Subcutaneous abdominal adipose tissue (tissue), 5 donors: ENCODE data around the gene UBXN1.

Experiments
- H3K27ac ChIP-seq: one replicate; pipeline ENCODE4 v1.7.0; 2013; ENCODE audit warnings: low read depth, mild to moderate bottlenecking, inconsistent platforms, low read length, moderate library complexity
- H3K27me3 ChIP-seq, 5 donors: one replicate each; pipeline ENCODE4 v1.7.0; 2013; ENCODE audit warnings: low read length in 5 of 5, inconsistent platforms in 1 of 5; ENCODE audit not compliant: control insufficient read depth in 5 of 5, insufficient read depth in 4 of 5
- H3K36me3 ChIP-seq, 5 donors: one replicate each; pipeline ENCODE4 v1.7.0; 2013; ENCODE audit warnings: low read length in 5 of 5; ENCODE audit not compliant: control insufficient read depth in 5 of 5, insufficient read depth in 5 of 5
- H3K4me1 ChIP-seq, 5 donors: one replicate each; pipeline ENCODE4 v1.7.0; 2013; ENCODE audit warnings: low read length in 5 of 5, mild to moderate bottlenecking in 3 of 5, moderate library complexity in 1 of 5; ENCODE audit not compliant: control insufficient read depth in 5 of 5, insufficient read depth in 5 of 5
- H3K4me3 ChIP-seq, 5 donors: one replicate each; pipeline ENCODE4 v1.7.0; 2013; ENCODE audit warnings: low read length in 5 of 5, low read depth in 1 of 5
- H3K9ac ChIP-seq, 5 donors: one replicate each; pipeline ENCODE4 v1.7.0; 2013; ENCODE audit warnings: low read length in 5 of 5, mild to moderate bottlenecking in 4 of 5, moderate library complexity in 3 of 5
- H3K9me3 ChIP-seq, 5 donors: one replicate each; pipeline ENCODE4 v1.7.0; 2013; ENCODE audit warnings: low read length in 5 of 5; ENCODE audit not compliant: control insufficient read depth in 5 of 5
- donor health status: healthy.
- donor health status: healthy.
- donor health status: healthy.
- donor health status: healthy.
- donor health status: healthy.

The UBXN1 gene

GRCh38 chr11:62648185-62648966 lies 30.5 kb downstream of the UBXN1 start:
- Histone ChIP-seq H3K9ac (no peak overlapping the region), H3K27ac (no peak overlapping the region), H3K36me3 (peaks cover 0 to 36% (median 29%) of the 10 kb centered on the region in 5 donors), H3K9me3 (no peaks in the 10 kb centered on the region), H3K4me1 (peaks cover 7 to 44% (median 39%) of the 10 kb centered on the region in 5 donors), H3K4me3 (no peak overlapping the region), H3K27me3 (no peaks in the 10 kb centered on the region)

- Histone ChIP-seq H3K36me3 (peaks cover 0 to 41% (median 33%) of the 10 kb centered on the region in 5 donors), H3K4me1 (peaks cover 7 to 42% (median 34%) of the 10 kb centered on the region in 5 donors), H3K9ac (peak overlapping the region in 1 of 5 donors; percentile 2), H3K27ac (no peak overlapping the region), H3K27me3 (no peaks in the 10 kb centered on the region), H3K9me3 (no peaks in the 10 kb centered on the region), H3K4me3 (no peak overlapping the region)
Observed at GRCh38 chr11:62647609-62648005, 31.3 kb downstream of the UBXN1 start.

- H3K4me3 ChIP-seq: peak overlapping the region in 3 of 5 donors; percentile 28 to 95 (median 53)
- H3K4me1 ChIP-seq: peaks cover 4 to 36% (median 29%) of the 10 kb centered on the region in 5 donors
- H3K36me3 ChIP-seq: peaks cover 0 to 43% (median 34%) of the 10 kb centered on the region in 5 donors
- H3K27ac ChIP-seq: peak overlapping the region; percentile 96
- no peaks in the 10 kb centered on the region for H3K9me3 ChIP-seq
- peak overlapping the region in 3 of 5 donors; percentile 37 to 64 (median 48) for H3K9ac ChIP-seq
- H3K27me3 ChIP-seq: no peaks in the 10 kb centered on the region
Observed at GRCh38 chr11:62646825-62647608, 31.9 kb downstream of the UBXN1 start.

GRCh38 chr11:62645946-62646824 lies 32.7 kb downstream of the UBXN1 start, which contains the start of gene GANAB:
TSS of gene GANAB (minus strand) at chr11:62646613. CDS start at chr11:62646599, 14 bp downstream.
- H3K9me3 ChIP-seq: no peaks in the 10 kb centered on the region
- peaks cover 0 to 43% (median 34%) of the 10 kb centered on the region in 5 donors for H3K36me3 ChIP-seq
- H3K4me1 ChIP-seq: peaks cover 4 to 31% (median 23%) of the 10 kb centered on the region in 5 donors
- H3K27me3 ChIP-seq: no peaks in the 10 kb centered on the region
- H3K9ac ChIP-seq: peak within 1 kb of the TSS; percentile 94 to 99 (median 98)
- peak within 1 kb of the TSS; percentile 96 for H3K27ac ChIP-seq
- peak within 1 kb of the TSS; percentile 87 to 95 (median 90) for H3K4me3 ChIP-seq

GRCh38 chr11:62645671-62645945 lies 33.3 kb downstream of the UBXN1 start:
- Histone ChIP-seq H3K9ac (peak overlapping the region; percentile 94 to 99 (median 98)), H3K27me3 (no peaks in the 10 kb centered on the region), H3K4me3 (peak overlapping the region; percentile 87 to 95 (median 90)), H3K9me3 (no peaks in the 10 kb centered on the region), H3K4me1 (peaks cover 4 to 32% (median 26%) of the 10 kb centered on the region in 5 donors), H3K27ac (peak overlapping the region; percentile 96), H3K36me3 (peaks cover 0 to 43% (median 34%) of the 10 kb centered on the region in 5 donors)

GRCh38 chr11:62644220-62644619 lies 34.7 kb downstream of the UBXN1 start:
- H3K36me3 ChIP-seq: peaks cover 0 to 41% (median 30%) of the 10 kb centered on the region in 5 donors

GRCh38 chr11:62632492-62632891 lies 46.4 kb downstream of the UBXN1 start:
- Histone ChIP-seq H3K27me3 (no peaks in the 10 kb centered on the region), H3K4me3 (no peak overlapping the region), H3K9me3 (no peaks in the 10 kb centered on the region), H3K9ac (no peak overlapping the region), H3K36me3 (peaks cover 2 to 84% (median 80%) of the 10 kb centered on the region in 5 donors), H3K4me1 (no peaks in the 10 kb centered on the region), H3K27ac (no peak overlapping the region)

More at GRCh38 chr11:62644220-62644619, 34.7 kb downstream of the UBXN1 start:
- Histone ChIP-seq H3K4me3 (no peak overlapping the region), H3K9ac (peak overlapping the region in 2 of 5 donors; percentile 21 to 25), H3K4me1 (peaks cover 4 to 32% (median 26%) of the 10 kb centered on the region in 5 donors), H3K27ac (peak overlapping the region; percentile 16), H3K27me3 (no peaks in the 10 kb centered on the region), H3K9me3 (no peaks in the 10 kb centered on the region)

- H3K9me3 ChIP-seq: no peaks in the 10 kb centered on the region
- H3K27me3 ChIP-seq: no peaks in the 10 kb centered on the region
- H3K9ac ChIP-seq: no peak overlapping the region
- peaks cover 0 to 81% (median 73%) of the 10 kb centered on the region in 5 donors for H3K36me3 ChIP-seq
- H3K4me3 ChIP-seq: no peak overlapping the region
- H3K4me1 ChIP-seq: peaks cover 0 to 6% (median 2%) of the 10 kb centered on the region in 5 donors
- H3K27ac ChIP-seq: no peak overlapping the region
Observed at GRCh38 chr11:62627713-62628112, 51.2 kb downstream of the UBXN1 start.
